T-helper 17 cell (primary cell): ENCODE data around the gene ADGRL3. TPM values are rescaled to one million over a fixed set of nuclear protein-coding genes. Genes with fewer than 3 reads are reported as not detected.
"Not testable (repeated sequence)": the region's sequence is repeated elsewhere in the genome, so short reads cannot be mapped to it uniquely, and the experiment has no call there.

Experiments used
- ATAC-seq: fragments of 150-1000 bp; cut with Tn5 transposase; 2 replicates; pipeline ENCODE4 v1.10.0; 2021; ENCODE audit warnings: mild to moderate bottlenecking, moderate library complexity
- DNase-seq, 3 donors: peaks; one replicate each; pipeline versions ENCODE4 v3.0.0 to v3.0.0-alpha.2; 2020 to 2021
- H3K9me3 ChIP-seq: one replicate; pipeline ENCODE4 v1.7.0; 2013; ENCODE audit warnings: low read length, mild to moderate bottlenecking; ENCODE audit not compliant: control insufficient read depth, poor library complexity, severe bottlenecking
- H3K27ac Mint-ChIP-seq: one replicate; pipeline ENCODE4 v1.8.0; 2022; ENCODE audit warnings: mild to moderate bottlenecking, moderate library complexity, mixed read lengths
- H3K27me3 Mint-ChIP-seq: one replicate; pipeline ENCODE4 v1.8.0; 2022; ENCODE audit warnings: mixed read lengths
- H3K36me3 Mint-ChIP-seq: one replicate; pipeline ENCODE4 v1.8.0; 2022; ENCODE audit warnings: low read depth, mixed read lengths
- H3K4me1 Mint-ChIP-seq: one replicate; pipeline ENCODE4 v1.8.0; 2022; ENCODE audit warnings: mild to moderate bottlenecking, mixed read lengths
- H3K4me3 Mint-ChIP-seq: one replicate; pipeline ENCODE4 v1.8.0; 2022; ENCODE audit warnings: mild to moderate bottlenecking, moderate library complexity, mixed read lengths
- total RNA-seq, 4 donors: library from RNA in 2 of 4; stranded (reverse) in 2 of 4; gene quantifications; one replicate each; pipeline ENCODE4 v1.2.3 and lab custom pipeline; 2022 to 2026

The ADGRL3 gene
- total RNA-seq, 2 donors from 2014 or later: not detected

DNA sequence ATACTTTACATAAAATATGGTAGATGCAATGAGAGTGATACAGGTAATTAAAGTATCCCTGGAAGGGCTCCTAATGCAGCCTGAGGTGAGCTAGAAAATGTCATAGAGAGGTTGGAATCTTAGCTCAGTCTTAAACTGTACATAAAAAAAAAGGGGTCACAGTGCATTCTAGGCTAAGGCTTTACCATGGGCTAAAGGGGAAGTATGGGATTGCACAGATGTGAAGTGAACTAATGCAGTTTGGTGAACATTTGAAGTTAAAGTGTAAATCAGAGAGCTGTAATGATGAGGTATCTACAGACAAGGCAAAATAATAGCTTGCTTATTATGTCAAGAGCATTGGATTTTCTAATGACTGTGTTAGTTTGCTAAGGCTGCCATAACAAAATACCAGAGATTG is 405.9 kb downstream of the ADGRL3 start:
- ATAC-seq: no peak
- DNase-seq: no peak
- Mint-ChIP-seq H3K36me3 (no peaks in the 10 kb centered on the region), H3K4me3 (no peak overlapping the region), H3K4me1 (no peaks in the 10 kb centered on the region), H3K27me3 (no peaks in the 10 kb centered on the region), H3K27ac (no peak overlapping the region)
- H3K9me3 ChIP-seq: peaks cover 2% of the 10 kb centered on the region

DNA sequence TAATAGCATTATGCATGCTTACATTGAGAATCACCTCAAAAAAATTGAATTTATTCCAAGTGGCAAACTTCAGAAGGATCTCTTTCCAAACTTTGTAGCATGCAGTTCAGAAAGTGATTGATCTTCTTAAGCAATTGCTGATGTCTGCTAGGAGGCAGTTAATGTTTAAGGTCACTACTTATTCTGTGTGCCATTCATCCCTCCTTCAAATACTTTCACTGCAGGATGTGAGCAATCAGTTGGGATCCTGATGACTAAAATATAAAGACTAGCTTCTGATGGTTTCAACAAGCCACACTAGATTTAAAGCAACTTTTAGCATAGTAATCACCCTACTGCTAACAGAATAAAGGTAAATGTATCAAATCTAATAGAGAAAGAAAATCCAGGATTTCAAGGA is 414.1 kb downstream of the ADGRL3 start:
- H3K4me1 Mint-ChIP-seq: no peaks in the 10 kb centered on the region
- H3K4me3 Mint-ChIP-seq: no peak overlapping the region
- H3K9me3 ChIP-seq: peaks cover 2% of the 10 kb centered on the region
- no peaks in the 10 kb centered on the region for H3K36me3 Mint-ChIP-seq
- ATAC-seq (no peak), DNase-seq (no peak)
- no peaks in the 10 kb centered on the region for H3K27me3 Mint-ChIP-seq
- no peak overlapping the region for H3K27ac Mint-ChIP-seq

DNA sequence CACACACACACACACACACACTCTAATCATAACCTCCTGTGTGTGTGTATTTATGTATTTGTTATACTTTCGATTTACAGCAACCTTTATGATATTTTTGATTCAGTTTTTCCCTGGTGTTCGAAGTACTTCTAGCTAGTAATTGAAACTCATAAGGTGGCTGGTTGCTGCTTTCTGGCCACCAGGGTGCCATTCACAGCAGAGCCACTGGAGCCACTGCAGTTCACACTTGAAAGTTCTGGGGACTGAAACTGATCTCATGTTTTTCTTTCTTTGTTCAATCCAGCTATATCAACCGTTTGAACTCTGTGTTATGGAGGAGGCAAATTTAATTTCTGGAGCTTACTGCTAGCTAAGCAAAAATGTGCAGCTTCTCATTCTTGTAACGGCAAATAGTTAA is 419.4 kb downstream of the ADGRL3 start:
- no peak for DNase-seq
- H3K9me3 ChIP-seq: no peaks in the 10 kb centered on the region

DNA sequence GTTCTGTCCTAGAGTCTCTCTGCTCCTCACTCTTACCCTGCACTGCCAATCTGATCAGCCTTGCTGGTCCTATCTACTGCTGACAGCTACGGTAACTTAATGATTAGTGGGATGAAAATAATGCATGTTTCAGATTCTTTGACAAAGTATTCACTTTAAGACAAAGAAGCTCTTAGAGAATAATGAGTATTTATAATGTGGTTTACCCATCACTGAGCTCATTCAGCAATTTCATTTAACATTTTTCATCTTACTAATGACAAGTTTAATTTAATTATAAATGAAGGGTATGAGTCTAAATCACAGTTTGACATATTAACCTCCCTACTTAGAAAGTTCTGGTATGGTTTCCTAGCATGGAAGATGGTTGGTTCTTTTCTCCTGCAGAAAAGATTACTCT is 428.2 kb downstream of the ADGRL3 start:
- no peak for DNase-seq
- no peaks in the 10 kb centered on the region for H3K27me3 Mint-ChIP-seq
- H3K4me1 Mint-ChIP-seq: no peaks in the 10 kb centered on the region
- no peak overlapping the region for H3K4me3 Mint-ChIP-seq
- no peak for ATAC-seq
- H3K9me3 ChIP-seq: no peaks in the 10 kb centered on the region
- no peak overlapping the region for H3K27ac Mint-ChIP-seq
- H3K36me3 Mint-ChIP-seq: no peaks in the 10 kb centered on the region

More for the DNA sequence above, 419.4 kb downstream of the ADGRL3 start:
- no peak for ATAC-seq
- Mint-ChIP-seq H3K27ac (no peak overlapping the region), H3K4me1 (no peaks in the 10 kb centered on the region), H3K27me3 (no peaks in the 10 kb centered on the region), H3K4me3 (no peak overlapping the region), H3K36me3 (no peaks in the 10 kb centered on the region)

DNA sequence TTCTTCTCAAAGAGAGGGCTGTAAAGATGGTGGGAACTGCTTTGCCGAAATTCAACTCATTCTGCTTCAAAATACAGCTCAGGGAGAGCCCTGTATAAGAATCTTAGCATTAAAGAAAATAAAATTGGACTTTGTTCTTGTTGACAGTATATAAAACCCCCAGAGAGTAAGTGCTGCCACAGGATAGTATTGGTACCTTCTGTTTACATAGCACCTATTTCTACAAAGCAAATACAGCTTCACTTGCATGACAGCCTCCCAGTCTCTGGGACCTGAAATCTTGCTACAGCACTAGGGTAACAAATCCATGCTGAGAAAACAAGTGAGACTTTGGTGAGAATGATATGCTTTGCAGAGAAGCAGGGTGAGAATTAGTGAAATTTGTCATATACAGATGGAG is 428.6 kb downstream of the ADGRL3 start:
- no peak for ATAC-seq
- H3K27ac Mint-ChIP-seq: no peak overlapping the region
- no peaks in the 10 kb centered on the region for H3K36me3 Mint-ChIP-seq
- no peaks in the 10 kb centered on the region for H3K9me3 ChIP-seq
- DNase-seq: no peak
- no peaks in the 10 kb centered on the region for H3K27me3 Mint-ChIP-seq
- no peaks in the 10 kb centered on the region for H3K4me1 Mint-ChIP-seq
- no peak overlapping the region for H3K4me3 Mint-ChIP-seq

DNA sequence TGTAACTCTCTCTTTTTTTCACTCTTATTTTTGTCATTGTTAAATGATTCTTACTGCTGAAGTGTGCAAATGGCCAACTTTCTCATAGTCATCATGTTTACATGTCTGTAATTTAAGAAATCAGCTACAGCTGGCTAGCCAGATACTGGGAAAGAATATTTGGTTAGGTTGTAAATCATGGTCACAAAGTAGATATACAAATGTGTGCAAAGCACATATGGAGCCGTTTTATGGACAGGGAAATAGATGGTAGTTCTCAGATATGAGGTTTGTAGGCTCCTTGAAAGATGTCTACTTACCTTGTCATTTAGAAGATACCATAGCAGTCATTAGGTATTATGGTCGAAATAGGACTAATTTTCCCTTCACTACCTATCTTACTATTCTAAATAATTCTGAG is 430.4 kb downstream of the ADGRL3 start:
- no peak for DNase-seq
- no peaks in the 10 kb centered on the region for H3K27me3 Mint-ChIP-seq
- H3K36me3 Mint-ChIP-seq: no peaks in the 10 kb centered on the region
- H3K4me1 Mint-ChIP-seq: no peaks in the 10 kb centered on the region
- no peak overlapping the region for H3K27ac Mint-ChIP-seq
- H3K4me3 Mint-ChIP-seq: no peak overlapping the region
- no peaks in the 10 kb centered on the region for H3K9me3 ChIP-seq
- no peak for ATAC-seq

DNA sequence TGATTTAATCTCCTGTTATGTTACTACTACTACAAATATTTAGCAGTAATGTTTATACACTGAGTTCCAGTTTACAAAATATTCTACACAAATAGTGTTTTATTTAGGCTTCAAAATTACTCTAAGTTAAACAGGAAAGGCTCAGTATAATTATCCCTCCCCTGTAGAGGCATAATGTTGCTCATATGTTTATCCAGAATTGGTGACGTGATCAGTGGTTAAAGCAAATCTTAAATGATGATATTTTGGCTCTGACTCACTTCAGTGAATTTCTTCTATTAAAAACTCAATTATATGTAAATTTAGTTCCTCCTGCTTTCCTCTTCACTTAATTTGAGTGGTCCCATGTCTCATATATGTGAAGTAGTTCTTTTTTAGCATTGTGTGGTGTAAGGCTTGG is 438.5 kb downstream of the ADGRL3 start:
- DNase-seq: no peak

DNA sequence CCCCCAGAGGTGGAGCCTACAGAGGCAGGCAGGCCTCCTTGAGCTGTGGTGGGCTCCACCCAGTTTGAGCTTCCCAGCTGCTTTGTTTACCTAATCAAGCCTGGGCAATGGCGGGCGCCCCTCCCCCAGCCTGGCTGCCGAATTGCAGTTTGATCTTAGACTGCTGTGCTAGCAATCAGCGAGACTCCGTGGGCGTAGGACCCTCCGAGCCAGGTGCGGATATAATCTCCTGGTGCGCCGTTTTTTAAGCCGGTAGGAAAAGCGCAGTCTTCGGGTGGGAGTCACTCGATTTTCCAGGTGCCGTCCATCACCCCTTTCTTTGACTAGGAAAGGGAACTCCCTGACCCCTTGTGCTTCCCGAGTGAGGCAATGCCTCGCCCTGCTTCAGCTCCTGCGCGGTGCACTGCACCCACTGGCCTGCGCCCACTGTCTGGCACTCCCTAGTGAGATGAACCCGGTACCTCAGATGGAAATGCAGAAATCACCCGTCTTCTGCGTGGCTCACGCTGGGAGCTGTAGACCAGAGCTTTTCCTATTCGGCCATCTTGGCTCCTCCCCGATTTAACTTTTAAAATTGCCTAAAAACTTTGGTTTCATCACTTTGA is 446.7 kb downstream of the ADGRL3 start:
- not testable (repeated sequence) for H3K4me3 Mint-ChIP-seq, H3K9me3 ChIP-seq, DNase-seq, H3K27me3 Mint-ChIP-seq, H3K36me3 Mint-ChIP-seq, H3K27ac Mint-ChIP-seq, ATAC-seq, H3K4me1 Mint-ChIP-seq

More for the DNA sequence above, 438.5 kb downstream of the ADGRL3 start:
- Mint-ChIP-seq H3K27me3 (no peaks in the 10 kb centered on the region), H3K27ac (no peak overlapping the region), H3K4me3 (no peak overlapping the region), H3K36me3 (no peaks in the 10 kb centered on the region), H3K4me1 (no peaks in the 10 kb centered on the region)
- ATAC-seq: no peak
- no peaks in the 10 kb centered on the region for H3K9me3 ChIP-seq

DNA sequence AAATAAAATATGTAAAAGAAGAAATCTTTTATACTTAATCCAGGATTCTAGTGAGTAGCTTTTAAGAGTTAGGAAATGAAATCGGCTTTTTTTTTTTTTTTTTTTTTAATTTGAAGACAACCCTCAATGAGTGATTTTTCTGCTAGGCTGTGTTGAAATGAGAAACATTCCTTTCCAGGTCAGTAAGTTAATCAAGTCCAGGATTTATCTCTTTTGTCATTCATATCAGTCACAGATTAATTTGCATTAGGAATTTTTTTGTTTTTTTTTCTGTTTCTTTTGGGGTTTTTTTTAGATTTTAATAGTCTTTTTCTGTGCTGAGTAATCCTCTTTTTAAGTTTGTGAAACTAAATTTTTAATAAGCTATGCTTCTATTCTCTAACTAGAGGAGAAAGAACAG is 448.1 kb downstream of the ADGRL3 start:
- DNase-seq (no peak), ATAC-seq (no peak)
- Mint-ChIP-seq H3K36me3 (no peaks in the 10 kb centered on the region), H3K4me3 (no peak overlapping the region), H3K27ac (no peak overlapping the region), H3K4me1 (no peaks in the 10 kb centered on the region), H3K27me3 (no peaks in the 10 kb centered on the region)
- H3K9me3 ChIP-seq: no peaks in the 10 kb centered on the region

DNA sequence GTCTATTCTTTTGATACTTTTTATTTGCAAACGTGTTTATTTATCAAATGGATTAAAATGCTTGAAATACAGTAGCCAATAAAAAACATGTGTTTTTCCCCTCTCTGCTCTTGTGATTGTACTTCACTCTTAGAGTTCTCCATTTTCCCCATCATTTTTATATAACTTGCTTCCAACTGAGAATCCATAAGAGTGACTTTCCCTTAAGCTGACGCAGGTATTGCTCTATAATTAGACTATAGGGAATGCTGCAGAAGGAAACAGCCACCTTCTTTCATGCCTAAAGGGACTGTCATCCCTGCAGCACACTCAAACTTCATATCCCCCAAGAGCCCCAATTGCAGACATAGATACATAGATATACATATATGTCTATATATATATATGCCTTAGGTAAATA is 456.9 kb downstream of the ADGRL3 start:
- no peak for DNase-seq
- Mint-ChIP-seq H3K27me3 (no peaks in the 10 kb centered on the region), H3K36me3 (no peaks in the 10 kb centered on the region), H3K27ac (no peak overlapping the region), H3K4me1 (no peaks in the 10 kb centered on the region), H3K4me3 (no peak overlapping the region)
- no peak for ATAC-seq
- no peaks in the 10 kb centered on the region for H3K9me3 ChIP-seq

DNA sequence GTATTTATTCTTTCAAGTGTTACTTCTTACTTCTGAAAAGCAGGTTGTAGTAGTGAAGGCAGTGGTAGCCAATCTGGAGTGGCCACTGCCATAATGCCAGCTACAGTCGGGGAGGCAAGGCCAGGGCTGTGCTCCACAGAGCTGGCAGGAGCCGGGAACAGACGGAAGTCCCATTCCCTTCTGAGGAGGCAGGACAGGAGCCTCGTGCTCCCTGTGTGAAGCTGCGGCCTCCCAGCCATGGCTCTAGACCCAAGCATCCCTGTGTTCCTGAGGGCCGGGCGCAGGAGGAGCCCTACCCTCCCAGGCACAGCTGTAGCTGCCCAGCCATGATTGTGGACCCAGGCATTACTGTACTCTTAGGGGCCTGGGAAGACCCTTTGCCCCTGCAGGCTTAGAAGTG is 461.8 kb downstream of the ADGRL3 start:
- H3K4me3 Mint-ChIP-seq: no peak overlapping the region
- DNase-seq (no peak), ATAC-seq (no peak)

DNA sequence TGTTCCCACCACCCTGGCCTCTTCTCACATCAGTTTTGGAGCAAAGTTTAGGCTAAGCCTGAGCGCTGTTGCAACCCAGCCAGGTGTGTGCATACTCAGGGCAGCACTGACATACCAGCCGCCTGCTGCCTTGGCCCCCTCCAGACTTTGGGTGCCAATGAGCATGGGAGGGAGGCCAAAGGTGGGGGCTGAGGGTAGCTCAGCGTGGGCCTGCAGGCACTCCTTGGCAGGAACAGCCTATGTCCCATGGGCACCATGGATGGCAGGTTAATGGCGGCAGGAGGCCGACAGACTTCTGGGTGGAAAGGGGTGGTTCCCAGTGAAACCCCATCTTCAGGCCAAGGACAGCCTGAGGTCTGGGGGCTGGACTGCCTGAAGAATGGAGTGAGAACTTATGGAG is 462.2 kb downstream of the ADGRL3 start:
- ATAC-seq (no peak), DNase-seq (no peak)
- no peaks in the 10 kb centered on the region for H3K4me1 Mint-ChIP-seq
- H3K36me3 Mint-ChIP-seq: no peaks in the 10 kb centered on the region
- H3K27ac Mint-ChIP-seq: no peak overlapping the region
- no peaks in the 10 kb centered on the region for H3K9me3 ChIP-seq
- H3K4me3 Mint-ChIP-seq: no peak overlapping the region
- no peaks in the 10 kb centered on the region for H3K27me3 Mint-ChIP-seq

More for the DNA sequence above, 461.8 kb downstream of the ADGRL3 start:
- Mint-ChIP-seq H3K4me1 (no peaks in the 10 kb centered on the region), H3K36me3 (no peaks in the 10 kb centered on the region), H3K27ac (no peak overlapping the region), H3K27me3 (no peaks in the 10 kb centered on the region)
- no peaks in the 10 kb centered on the region for H3K9me3 ChIP-seq

DNA sequence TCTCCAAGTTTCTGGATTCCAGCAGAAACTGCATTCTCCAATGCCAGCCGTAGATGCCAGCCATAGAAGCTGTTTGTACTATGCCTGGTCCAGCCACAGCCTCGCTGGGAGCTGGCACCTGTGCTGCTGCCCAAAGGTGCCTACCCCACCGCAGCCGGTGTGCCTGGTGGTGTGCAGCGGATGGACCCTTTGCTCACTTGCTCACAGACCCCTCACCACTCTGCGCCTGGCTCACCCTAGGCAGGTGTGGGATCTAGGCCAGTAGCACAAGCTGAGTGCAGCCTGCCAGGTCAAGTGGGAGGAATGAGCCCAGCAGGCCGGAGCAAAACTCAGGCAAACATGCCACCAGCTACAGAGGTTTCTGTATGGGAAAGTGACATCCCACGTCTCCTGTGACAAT is 463.2 kb downstream of the ADGRL3 start:
- no peak for ATAC-seq
- Mint-ChIP-seq H3K27ac (no peak overlapping the region), H3K4me1 (no peaks in the 10 kb centered on the region), H3K4me3 (no peak overlapping the region), H3K36me3 (no peaks in the 10 kb centered on the region), H3K27me3 (no peaks in the 10 kb centered on the region)
- no peak for DNase-seq
- no peaks in the 10 kb centered on the region for H3K9me3 ChIP-seq

DNA sequence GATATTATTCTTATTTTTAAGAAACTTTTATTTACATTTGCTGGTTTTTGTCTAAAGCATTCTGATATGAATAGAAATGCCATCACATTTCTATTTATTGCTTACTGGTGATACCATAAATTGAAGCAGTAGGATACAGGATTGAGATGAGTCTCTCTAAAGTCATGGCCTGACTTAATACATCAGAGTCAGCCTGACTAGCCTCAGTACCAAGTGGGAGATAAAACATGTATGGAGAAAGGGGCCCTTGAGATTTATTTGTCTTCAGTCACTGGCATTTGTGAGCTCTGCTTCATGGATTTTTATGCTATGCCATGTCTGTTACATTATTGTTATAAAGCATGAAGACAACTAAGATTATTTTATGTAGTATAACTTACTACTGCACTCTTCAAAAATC is 465.5 kb downstream of the ADGRL3 start:
- no peak overlapping the region for H3K4me3 Mint-ChIP-seq
- no peaks in the 10 kb centered on the region for H3K4me1 Mint-ChIP-seq
- no peaks in the 10 kb centered on the region for H3K36me3 Mint-ChIP-seq
- H3K9me3 ChIP-seq: no peaks in the 10 kb centered on the region
- no peaks in the 10 kb centered on the region for H3K27me3 Mint-ChIP-seq
- no peak for DNase-seq
- H3K27ac Mint-ChIP-seq: no peak overlapping the region
- ATAC-seq: no peak
